ENCODE results near the gene ENDOV. TPM values are rescaled to one million over a fixed set of nuclear protein-coding genes. Genes with fewer than 3 reads are reported as not detected.

ENDOV gene
- total RNA-seq, 1 donor from 2014 or later: 30.7 TPM

- Mint-ChIP-seq H3K9me3 (no peaks in the 10 kb centered on the region), H3K27me3 (peaks cover 9% of the 10 kb centered on the region), H3K27ac (no peak overlapping the region), H3K36me3 (peaks cover 13% of the 10 kb centered on the region), H3K4me1 (ENCODE audit: unreplicated experiment) (peaks cover 23% of the 10 kb centered on the region), H3K4me3 (peak overlapping the region; percentile 93)
- no peak for TF ChIP-seq CTCF (conservative IDR thresholded peaks at IDR 0.05)
- no peak for DNase-seq (ENCODE audit: extremely low spot score, unreplicated experiment)
Observed at GRCh38 chr17:80418589-80418988, 3.6 kb downstream of the ENDOV start.

GRCh38 chr17:80419255-80419654 lies 4.3 kb downstream of the ENDOV start:
- Mint-ChIP-seq H3K27ac (peak overlapping the region; percentile 76), H3K4me3 (no peak overlapping the region), H3K4me1 (ENCODE audit: unreplicated experiment) (peaks cover 17% of the 10 kb centered on the region), H3K36me3 (peaks cover 13% of the 10 kb centered on the region), H3K9me3 (no peaks in the 10 kb centered on the region), H3K27me3 (peaks cover 3% of the 10 kb centered on the region)
- DNase-seq (ENCODE audit: extremely low spot score, unreplicated experiment): no peak
- no peak for TF ChIP-seq CTCF (conservative IDR thresholded peaks at IDR 0.05)

- H3K27me3 Mint-ChIP-seq: no peaks in the 10 kb centered on the region
- DNase-seq (ENCODE audit: extremely low spot score, unreplicated experiment): no peak
- H3K9me3 Mint-ChIP-seq: no peaks in the 10 kb centered on the region
- no peak overlapping the region for H3K4me3 Mint-ChIP-seq
- H3K27ac Mint-ChIP-seq: no peak overlapping the region
- H3K36me3 Mint-ChIP-seq: peaks cover 13% of the 10 kb centered on the region
- TF ChIP-seq CTCF (conservative IDR thresholded peaks at IDR 0.05): no peak
- peaks cover 12% of the 10 kb centered on the region for H3K4me1 Mint-ChIP-seq (ENCODE audit: unreplicated experiment)
Observed at GRCh38 chr17:80421381-80422090, 6.6 kb downstream of the ENDOV start.

- no peaks in the 10 kb centered on the region for H3K27me3 Mint-ChIP-seq
- H3K9me3 Mint-ChIP-seq: no peaks in the 10 kb centered on the region
- H3K4me3 Mint-ChIP-seq: no peak overlapping the region
- H3K4me1 Mint-ChIP-seq (ENCODE audit: unreplicated experiment): peaks cover 8% of the 10 kb centered on the region
- no peak for TF ChIP-seq CTCF (conservative IDR thresholded peaks at IDR 0.05)
- H3K27ac Mint-ChIP-seq: no peak overlapping the region
- H3K36me3 Mint-ChIP-seq: peaks cover 13% of the 10 kb centered on the region
- DNase-seq (ENCODE audit: extremely low spot score, unreplicated experiment): no peak
Observed at GRCh38 chr17:80422276-80422675, 7.3 kb downstream of the ENDOV start.

- H3K36me3 Mint-ChIP-seq: peaks cover 10% of the 10 kb centered on the region
- no peaks in the 10 kb centered on the region for H3K9me3 Mint-ChIP-seq
- H3K4me1 Mint-ChIP-seq (ENCODE audit: unreplicated experiment): peaks cover under 1% of the 10 kb centered on the region
- H3K27me3 Mint-ChIP-seq: no peaks in the 10 kb centered on the region
- no peak overlapping the region for H3K4me3 Mint-ChIP-seq
- TF ChIP-seq CTCF (conservative IDR thresholded peaks at IDR 0.05): no peak
- DNase-seq (ENCODE audit: extremely low spot score, unreplicated experiment): no peak
- H3K27ac Mint-ChIP-seq: no peak overlapping the region
Observed at GRCh38 chr17:80422981-80423380, 8.0 kb downstream of the ENDOV start.
